Measurements from ENCODE around the gene ICAM5.
A peak's percentile ranks its signal among the peaks of the same experiment; 100 is the strongest.

ICAM5 gene

DNA sequence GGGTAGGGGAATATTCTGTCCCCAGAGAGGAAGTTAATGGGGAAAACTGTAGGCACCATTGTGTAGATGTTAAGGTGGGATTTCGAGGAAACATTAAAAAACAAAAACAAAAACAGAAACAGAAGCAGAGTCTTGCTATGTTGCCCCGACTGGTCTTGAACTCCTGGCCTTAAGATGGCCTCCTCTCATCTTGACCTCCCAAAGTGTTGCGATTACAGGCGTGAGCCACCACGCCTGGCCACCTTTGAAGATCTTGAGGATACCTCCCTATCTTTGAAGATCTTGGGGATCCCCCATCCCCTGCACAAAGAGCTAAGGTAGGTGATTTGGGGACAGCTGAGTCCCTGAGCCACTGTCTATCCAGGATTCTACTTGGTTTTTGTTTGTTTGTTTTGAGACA, 50.2 kb downstream of the ICAM5 start:
- Histone ChIP-seq H3K36me3 (replicated peaks) (no peaks in the 10 kb centered on the region), H3K27ac (no peak overlapping the region), H3K27me3 (replicated peaks) (no peaks in the 10 kb centered on the region), H3K4me3 (ENCODE audit: low read depth, low read length) (no peak overlapping the region)
- no peak for DNase-seq
- in situ Hi-C loops (cut with HindIII; ENCODE audit: low pct_ligation_motif_present, low sequenced_read_pairs): no loop called here
- TF ChIP-seq, protein P1, sequence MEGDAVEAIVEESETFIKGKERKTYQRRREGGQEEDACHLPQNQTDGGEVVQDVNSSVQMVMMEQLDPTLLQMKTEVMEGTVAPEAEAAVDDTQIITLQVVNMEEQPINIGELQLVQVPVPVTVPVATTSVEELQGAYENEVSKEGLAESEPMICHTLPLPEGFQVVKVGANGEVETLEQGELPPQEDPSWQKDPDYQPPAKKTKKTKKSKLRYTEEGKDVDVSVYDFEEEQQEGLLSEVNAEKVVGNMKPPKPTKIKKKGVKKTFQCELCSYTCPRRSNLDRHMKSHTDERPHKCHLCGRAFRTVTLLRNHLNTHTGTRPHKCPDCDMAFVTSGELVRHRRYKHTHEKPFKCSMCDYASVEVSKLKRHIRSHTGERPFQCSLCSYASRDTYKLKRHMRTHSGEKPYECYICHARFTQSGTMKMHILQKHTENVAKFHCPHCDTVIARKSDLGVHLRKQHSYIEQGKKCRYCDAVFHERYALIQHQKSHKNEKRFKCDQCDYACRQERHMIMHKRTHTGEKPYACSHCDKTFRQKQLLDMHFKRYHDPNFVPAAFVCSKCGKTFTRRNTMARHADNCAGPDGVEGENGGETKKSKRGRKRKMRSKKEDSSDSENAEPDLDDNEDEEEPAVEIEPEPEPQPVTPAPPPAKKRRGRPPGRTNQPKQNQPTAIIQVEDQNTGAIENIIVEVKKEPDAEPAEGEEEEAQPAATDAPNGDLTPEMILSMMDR (IDR thresholded peaks at IDR 0.05; ENCODE audit: low read depth, low read length, missing control alignments): no peak

GRCh38 chr19:10343495-10343894, 53.7 kb downstream of the ICAM5 start:
- Histone ChIP-seq H3K4me3 (ENCODE audit: low read depth, low read length) (no peak overlapping the region), H3K27ac (no peak overlapping the region), H3K36me3 (replicated peaks) (no peaks in the 10 kb centered on the region), H3K27me3 (replicated peaks) (no peaks in the 10 kb centered on the region)
- TF ChIP-seq, protein P1 (IDR thresholded peaks at IDR 0.05; ENCODE audit: low read depth, low read length, missing control alignments): no peak
- in situ Hi-C loops (cut with HindIII; ENCODE audit: low pct_ligation_motif_present, low sequenced_read_pairs): no loop called here
- no peak for DNase-seq

DNA sequence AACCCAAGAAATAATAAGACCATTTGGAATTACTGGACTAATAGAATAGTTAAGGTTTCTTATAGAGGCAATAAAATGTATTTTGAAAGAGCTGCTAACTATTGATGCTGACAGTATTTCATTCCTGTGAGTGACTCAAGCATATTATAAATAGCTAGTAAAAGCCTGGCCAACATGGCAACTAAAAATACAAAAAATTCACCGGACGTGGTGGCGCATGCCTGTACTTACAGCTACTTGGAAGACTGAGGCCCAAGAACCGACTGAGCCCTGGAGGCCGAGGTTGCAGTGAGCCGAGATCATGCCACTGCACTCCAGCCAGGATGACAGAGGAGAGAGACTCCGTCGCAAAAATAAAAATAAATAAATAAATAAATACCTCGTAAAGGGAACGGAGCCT, 55.0 kb downstream of the ICAM5 start:
- in situ Hi-C loops (cut with HindIII; ENCODE audit: low pct_ligation_motif_present, low sequenced_read_pairs): no loop called here
- H3K36me3 ChIP-seq (replicated peaks): peaks cover 1% of the 10 kb centered on the region
- H3K4me3 ChIP-seq (ENCODE audit: low read depth, low read length): no peak overlapping the region
- no peaks in the 10 kb centered on the region for H3K27me3 ChIP-seq (replicated peaks)
- no peak overlapping the region for H3K27ac ChIP-seq
- TF ChIP-seq, protein P1 (IDR thresholded peaks at IDR 0.05; ENCODE audit: low read depth, low read length, missing control alignments): no peak
- peak; percentile 16 for DNase-seq

Measured in brain microvascular endothelial cell (primary cell).